Stimulated activated CD4-positive, alpha-beta T cell treated with anti-CD3 and anti-CD28 coated beads, Interleukin-1b, Interleukin-23, amount 100 ng/mL, for 1 hour (primary cell): Measurements from ENCODE around the gene MAMLD1.

Experiments used
- DNase-seq, 2 donors: peaks; one replicate each; pipeline ENCODE4 v3.0.0-alpha.2; 2020; ENCODE audit warnings: low read depth in 2 of 2

The MAMLD1 gene

DNA sequence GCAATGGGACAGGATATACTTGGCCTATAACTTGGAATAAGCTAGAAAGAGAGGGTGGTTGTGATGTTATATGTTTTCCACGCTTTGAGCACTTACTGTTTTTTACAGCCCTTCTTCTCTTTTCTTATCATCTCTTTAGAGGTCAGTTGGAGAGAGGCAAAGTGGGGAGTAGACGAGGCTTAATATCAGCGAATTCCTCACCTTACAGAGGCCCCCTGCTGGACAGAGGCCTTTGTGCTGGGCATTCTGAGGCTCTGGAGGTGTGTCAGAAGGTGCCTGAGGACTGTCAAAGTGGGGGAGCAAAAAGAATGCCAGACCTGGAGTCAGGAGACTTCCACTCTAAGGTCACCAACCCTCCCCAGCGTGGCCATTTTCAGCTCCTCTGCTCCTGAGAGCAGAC, 42.5 kb downstream of the MAMLD1 start:
- no peak for DNase-seq

- DNase-seq, result no peak
These were observed 43.5 kb downstream of the MAMLD1 start for GRCh38 chrX:150406596-150406995.

DNA sequence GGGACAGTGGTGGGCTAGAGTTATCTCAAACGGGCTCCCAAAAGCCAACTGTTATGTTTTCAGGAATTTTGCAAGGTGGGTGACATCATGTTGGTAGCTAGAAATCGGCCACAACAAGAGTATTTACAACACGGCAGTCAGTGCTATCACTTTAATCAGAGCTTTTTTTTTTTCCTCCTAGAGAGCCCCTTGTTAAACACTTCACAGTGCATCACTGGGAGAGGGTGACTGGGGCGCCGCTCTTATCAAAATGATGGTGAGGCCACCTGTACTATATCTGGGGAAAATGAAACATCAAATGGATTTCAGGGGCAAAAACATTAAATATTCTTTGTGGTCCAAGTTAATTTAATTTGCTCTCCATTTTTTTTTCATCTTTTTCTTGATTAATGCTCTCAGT, 44.9 kb downstream of the MAMLD1 start:
- DNase-seq, result no peak

DNA sequence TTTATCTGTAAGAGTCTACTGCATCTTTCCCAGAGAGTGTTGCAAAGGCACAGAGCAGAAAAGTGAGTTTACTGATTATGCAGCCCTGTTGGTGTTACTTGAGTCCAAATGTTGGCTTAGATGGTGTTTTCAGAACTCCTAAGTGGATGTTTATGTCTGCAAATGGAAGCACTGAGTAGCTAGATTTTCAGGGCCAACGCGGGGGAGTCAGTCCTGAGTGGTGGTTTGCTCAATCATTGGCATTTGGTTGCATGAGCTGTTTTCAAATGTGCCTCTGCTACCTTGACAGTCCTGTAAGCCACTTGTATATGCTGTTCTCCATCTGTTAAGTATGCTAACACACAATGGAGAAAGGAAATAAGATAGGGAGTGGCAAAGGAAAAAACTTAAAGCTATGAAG, 45.4 kb downstream of the MAMLD1 start:
- DNase-seq, result no peak

GRCh38 chrX:150409486-150409885, 46.4 kb downstream of the MAMLD1 start:
- DNase-seq, result no peak

DNA sequence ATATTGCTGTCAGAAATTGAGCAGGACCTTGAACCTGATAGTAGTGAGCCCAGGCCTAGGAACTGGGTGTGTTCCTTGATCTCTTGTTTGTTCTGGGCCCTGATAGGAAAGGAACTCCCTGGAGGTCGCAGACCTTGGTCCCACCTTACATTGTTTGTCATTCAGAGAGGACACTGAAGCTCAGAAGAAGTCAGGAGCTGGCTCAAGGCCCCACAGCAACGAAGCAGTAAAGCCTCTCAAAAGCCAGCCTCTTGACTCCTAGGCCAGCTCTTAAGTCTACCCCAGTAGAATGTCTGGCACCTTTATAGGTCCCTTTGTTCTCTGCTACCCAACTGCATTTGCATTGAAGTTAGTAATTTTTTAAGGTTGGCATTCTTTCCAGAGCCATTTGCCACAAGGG, 46.8 kb downstream of the MAMLD1 start:
- no peak for DNase-seq

- DNase-seq, result no peak
These were observed 47.4 kb downstream of the MAMLD1 start for GRCh38 chrX:150410513-150410912.

GRCh38 chrX:150411656-150412055, 48.5 kb downstream of the MAMLD1 start:
- no peak for DNase-seq

- DNase-seq, result no peak
These were observed 51.1 kb downstream of the MAMLD1 start for GRCh38 chrX:150414228-150414627.

- no peak for DNase-seq
These were observed 53.4 kb downstream of the MAMLD1 start for GRCh38 chrX:150416469-150416868.

DNA sequence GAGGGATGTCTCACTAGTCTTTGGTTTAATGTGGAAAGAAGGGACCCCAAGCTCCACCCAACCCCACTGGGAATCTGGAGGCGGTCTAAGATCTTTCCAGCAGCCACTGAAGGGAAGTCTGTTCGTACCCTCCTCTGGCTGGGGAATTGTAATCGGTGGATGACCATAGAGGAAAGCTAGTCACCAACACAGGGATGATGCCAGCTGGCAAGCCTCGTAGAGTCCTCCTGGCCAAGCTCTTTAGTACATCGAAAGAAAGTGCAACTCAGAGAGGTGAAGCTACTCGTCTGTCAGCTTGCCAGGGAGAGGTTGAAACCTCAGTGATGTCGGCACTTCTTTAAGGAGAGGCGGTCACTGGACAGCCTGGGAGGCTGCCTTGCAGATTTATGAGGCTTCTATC, 58.7 kb downstream of the MAMLD1 start:
- no peak for DNase-seq

- DNase-seq, result no peak
These were observed 66.5 kb downstream of the MAMLD1 start for GRCh38 chrX:150429594-150429993.

GRCh38 chrX:150436195-150436594, 73.1 kb downstream of the MAMLD1 start:
- no peak for DNase-seq

GRCh38 chrX:150438165-150438564, 75.0 kb downstream of the MAMLD1 start:
- no peak for DNase-seq

- no peak for DNase-seq
These were observed 83.0 kb downstream of the MAMLD1 start for GRCh38 chrX:150446151-150446550.

- DNase-seq, result no peak
These were observed 83.9 kb downstream of the MAMLD1 start for GRCh38 chrX:150446995-150447394.

- DNase-seq, result no peak
These were observed 86.2 kb downstream of the MAMLD1 start for GRCh38 chrX:150449313-150449712.

GRCh38 chrX:150450519-150451177, 87.5 kb downstream of the MAMLD1 start:
- no peak for DNase-seq

DNA sequence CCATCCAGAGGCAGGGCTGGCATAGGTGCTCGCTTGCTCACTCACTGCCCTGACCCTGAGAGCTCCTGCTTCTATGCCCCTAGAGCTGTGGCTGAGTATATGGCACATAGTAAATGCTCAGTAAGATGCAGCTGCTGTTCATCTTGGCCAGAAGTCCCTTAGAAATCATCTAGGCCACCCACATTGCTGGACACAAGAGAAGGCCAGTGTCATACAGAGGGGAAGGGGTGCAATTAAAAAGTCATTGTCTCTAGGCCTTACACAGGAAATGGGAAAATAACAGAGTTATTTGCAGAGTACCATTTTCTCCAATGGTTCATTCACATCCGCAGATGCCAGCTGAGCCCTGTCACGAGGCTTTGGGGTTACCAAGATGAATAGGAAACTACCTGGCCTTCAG, 88.8 kb downstream of the MAMLD1 start:
- DNase-seq, result no peak

GRCh38 chrX:150454083-150454482, 91.0 kb downstream of the MAMLD1 start:
- no peak for DNase-seq

DNA sequence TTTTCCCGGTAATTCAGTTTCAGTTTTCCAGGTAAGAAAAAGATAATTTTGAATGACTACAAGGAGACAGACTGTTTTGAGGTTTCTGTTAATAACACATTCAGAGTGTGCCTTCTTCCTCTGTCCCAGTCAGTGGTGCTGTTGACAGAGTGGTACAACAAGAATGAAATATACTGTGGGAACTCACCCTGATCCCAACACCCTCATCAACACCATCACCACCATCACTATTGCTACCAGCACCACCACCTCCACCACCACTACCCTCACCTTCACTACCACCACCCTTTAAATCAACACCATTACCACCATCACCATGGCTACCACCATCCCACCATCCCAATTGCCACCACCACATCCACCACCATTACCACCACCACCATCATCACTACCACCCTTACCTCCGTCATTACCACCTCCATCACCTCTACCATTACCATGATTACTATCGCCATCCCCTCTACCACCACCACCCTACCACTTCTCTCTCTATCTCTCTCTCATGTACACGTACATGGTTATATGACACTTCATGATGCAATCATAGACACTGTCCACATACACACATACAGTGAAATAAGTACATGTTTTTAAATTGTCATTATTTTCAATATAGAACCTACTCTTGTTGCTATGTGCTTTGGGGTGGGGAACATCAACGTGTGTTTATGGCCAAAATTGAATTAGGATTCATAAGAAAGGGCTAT, 91.5 kb downstream of the MAMLD1 start:
- no peak for DNase-seq

DNA sequence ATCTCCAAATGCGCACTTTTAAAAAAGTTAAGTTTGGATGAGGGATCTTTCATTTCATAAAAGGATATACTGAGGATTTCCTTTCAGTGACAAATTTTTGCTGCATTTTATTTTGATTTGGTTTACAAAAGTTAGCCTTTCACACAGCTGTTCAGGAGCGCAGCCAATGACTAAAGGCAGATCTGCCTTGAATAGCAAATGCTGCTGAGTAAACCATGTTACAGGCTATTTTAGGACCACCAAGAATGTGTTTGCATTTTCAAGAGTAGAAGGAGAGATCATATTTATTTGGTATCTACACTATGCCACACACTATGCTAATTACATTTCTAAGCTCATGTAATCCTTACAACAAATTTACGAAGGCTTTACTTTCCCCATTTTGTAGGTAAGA, 92.1 kb downstream of the MAMLD1 start:
- no peak for DNase-seq

GRCh38 chrX:150456466-150456865, 93.3 kb downstream of the MAMLD1 start:
- DNase-seq, result no peak

DNA sequence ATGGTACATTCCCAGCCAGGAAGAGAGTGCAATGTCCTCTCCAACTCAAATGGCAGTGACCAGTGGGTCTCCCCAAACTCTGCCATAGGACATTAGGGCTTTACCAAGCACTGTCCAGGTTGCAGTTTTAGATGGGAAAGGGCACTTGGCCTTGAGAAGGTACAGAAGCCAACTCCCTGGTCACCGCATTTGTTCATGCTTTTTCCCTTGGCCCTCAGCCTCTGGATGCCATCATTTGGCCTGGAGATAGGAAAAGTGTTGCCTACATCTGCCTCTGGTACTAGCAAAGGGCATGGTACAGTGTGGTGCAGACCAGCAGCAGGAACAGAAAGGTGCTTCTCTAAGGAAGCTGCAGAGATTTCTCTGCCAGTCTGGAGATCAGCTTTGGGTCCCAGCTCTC, 93.8 kb downstream of the MAMLD1 start:
- no peak for DNase-seq
